ENCODE measurements around the gene SAC3D1.

SAC3D1 gene

GRCh38 chr11:65087827-65088226 is 46.8 kb downstream of the SAC3D1 start:
- no peak for DNase-seq (ENCODE audit: low read depth in 2 of 2)

- no peak for DNase-seq (ENCODE audit: low read depth in 2 of 2)
Observed at GRCh38 chr11:65089621-65090020, 48.6 kb downstream of the SAC3D1 start.

- DNase-seq (ENCODE audit: low read depth in 2 of 2): no peak
Observed at GRCh38 chr11:65090628-65091027, 49.6 kb downstream of the SAC3D1 start.
